Cerebellar cortex (tissue), 1 donor: Measurements from ENCODE around the gene LRBA.
A peak's percentile ranks its signal among the peaks of the same experiment; 100 is the strongest.

Source experiments
- DNase-seq: peaks from one replicate; pipeline ENCODE4 v3.0.0-alpha.2; 2015; ENCODE audit warnings: low spot score

LRBA gene

DNA sequence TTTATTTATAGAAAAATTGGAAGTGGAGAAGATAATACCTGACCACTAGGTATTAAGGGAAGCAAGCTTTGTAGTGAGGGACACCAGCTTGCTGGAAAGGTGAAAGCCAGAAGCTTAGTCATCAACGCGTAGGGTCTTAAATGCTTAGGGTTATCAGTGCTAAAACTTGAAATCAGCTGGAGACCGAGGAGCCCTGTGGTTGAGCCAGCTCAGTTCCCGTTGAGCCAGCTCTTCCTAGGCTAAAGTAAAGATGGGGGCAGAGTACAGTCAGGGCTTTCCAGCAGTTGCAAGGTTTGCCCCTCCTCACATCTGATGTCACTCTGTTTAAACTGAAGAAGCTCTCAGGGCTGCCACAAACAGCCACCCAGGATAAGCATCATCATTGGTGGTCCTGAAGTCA is 696.1 kb downstream of the LRBA start:
- DNase-seq = no peak

DNA sequence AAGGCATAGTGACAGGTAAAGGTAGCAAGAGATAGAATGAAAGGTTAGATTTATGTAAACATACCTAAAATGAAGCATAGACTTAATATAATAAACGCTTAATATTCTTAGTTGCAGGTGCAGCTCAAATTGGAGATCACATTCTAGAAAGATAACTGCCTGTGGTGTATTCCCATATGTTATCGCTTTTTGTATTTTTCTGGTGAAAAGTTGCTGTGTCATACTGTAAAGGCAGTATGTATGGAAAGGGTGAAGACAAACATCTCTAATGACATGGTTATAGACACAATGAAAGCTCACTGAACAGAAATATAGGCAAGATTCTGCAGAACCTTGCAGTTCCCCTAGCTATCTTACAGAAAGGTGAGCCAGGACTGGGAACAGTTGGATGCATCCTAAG is 696.6 kb downstream of the LRBA start:
- no peak for DNase-seq

DNA sequence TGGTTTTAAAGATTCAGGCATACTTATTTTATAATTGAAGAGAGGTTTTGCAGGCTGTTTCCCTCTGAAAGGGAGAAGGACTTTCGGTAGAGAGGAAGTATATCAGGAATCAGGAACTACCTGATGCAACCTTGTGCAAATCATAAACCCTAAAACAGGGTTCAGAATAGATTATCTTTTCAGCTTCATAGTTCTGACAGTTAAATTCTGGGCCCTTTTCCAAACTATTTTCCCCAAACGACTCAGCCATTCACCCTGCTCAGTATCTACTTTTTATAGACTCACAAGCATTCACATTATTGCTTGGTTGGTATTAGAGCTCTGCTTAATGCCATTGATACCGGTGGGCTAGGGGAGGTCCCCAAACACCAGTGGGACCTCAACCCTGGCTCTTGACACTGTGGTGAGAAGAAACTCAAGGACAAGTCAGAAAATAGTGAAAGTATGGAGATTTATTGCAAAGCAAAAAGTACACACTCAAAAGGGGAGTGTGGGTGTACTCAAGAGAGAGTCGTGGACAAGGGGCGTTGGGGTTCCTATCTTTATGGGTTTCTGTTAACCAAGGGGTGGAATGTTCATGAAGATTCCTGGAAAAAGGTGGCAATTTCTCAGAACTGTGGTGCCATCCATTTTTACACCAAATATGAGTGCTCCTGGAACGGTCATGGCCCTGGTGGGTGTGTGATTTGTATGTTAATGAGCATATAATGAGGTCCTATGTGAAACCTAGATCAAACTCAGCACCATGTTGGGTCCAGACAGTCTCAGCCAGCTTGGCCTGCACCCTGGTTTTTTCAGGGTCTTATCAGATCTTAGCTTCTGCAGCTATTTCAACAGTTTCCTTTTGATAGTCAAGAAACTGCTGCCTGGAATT is 698.5 kb downstream of the LRBA start:
- peak; percentile 9 for DNase-seq

DNA sequence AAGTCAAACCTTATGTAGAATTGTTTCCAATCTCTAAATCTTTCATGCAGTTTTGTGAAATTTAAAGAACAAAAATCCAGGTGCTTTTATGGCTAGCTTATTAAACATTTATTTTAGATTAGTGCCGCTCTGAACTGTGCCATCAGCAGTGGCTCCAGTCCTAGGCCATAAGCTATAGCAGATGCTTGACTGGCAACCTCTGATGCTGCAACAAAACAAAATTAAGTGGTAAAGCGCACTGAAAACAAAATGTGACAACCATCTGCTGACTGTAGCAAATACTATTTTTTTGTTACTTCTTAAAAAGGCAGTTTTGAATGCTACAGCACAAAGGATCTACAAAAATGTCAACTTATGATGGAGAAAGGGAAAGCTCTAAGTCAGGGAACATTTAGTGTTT is 699.4 kb downstream of the LRBA start:
- DNase-seq = peak; percentile 86

DNA sequence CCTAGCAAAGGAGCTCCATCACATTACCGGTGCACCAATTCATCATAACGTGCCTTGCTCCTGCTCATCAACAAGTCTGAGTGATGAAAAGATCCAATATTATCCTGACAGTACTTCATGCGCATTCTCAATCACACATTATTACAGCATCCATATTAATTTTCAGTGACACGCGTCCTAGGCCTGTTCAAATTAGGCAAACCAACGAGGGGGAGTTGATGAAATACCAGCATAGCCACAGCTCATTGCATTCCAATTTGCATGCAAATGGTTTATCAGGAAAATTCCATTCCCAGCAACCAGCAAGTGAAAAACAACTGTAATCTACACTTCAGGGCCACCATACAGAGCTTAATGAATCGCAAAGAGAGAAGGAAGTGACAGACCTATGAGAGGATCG is 699.9 kb downstream of the LRBA start:
- DNase-seq = no peak

DNA sequence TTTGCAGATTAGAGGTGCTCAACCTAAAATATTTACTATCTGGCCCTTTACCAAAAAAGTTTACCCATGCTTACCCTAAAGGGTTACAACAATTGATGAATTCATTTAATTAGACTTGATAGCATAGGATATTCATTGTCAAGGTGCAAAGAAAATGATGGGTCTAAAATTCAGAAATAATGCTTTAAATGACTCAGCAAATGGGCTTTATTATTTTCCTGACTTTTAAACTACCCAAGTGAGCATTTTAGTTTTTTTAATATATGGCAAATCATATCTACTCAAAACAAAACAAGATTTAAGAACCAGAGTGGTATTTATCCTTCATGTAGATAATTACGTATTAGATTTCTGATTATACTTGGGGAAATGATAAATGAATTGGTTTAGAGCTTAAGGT is 701.1 kb downstream of the LRBA start:
- no peak for DNase-seq

DNA sequence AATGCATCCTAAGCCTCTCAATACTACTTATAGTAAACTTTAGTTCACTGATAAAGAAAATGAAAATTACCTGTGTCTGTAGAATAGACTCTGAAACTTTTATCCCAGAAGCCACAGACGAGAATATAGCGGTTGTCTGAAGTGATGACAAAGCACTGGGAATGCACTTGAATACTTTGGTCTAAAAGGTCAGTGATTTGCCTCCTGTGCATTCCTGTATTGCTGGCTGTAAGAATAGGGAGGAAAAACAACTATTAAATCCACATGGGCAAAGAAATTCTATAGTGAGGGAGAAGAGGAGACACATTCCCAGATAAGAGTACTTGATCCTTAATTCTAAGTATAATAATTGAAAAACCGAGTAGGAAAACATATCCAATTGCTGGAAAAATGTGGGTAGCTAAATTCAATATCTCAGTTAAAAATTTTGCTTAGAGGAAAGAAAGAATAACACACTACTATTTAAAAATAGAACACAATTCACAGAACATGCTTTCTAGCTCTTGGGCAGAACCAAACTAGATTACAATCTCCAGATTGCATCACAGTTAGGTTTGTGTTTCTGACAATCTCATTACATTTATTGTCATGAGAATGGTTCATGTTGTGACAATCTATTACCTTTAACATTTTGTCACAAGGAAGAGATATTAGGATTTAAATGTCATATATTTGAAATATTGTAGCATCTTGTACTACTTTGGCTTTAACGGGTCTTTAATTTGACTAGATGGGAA is 704.8 kb downstream of the LRBA start:
- DNase-seq = no peak

DNA sequence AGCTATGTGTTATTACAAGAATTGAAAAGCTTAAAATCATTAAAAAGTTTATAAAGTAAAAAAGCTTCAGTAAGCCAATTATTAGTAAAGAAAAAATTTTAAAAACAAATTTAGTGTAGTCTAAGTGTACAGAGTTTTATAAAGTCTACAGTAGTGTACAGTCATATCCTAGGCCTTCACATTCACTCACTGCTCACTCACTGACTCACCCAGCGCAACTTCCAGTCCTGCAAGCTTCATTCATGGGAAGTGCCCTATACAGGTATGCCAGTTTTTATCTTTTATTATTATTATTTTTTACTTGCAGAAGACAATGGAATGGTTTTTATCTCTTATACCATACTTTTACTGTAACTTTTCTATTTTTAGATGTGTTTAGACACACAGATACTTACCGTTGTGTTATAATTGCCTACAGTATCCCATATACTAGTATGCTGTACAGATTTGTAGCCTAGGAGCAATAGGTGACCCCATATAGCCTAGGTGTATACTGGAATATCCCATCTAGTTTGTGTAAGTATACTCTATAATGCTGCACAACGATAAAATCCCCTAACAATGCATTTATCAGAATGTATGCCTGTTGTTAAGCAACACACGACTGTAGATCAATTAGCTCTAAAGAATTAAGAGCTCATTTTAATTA is 706.1 kb downstream of the LRBA start:
- no peak for DNase-seq

DNA sequence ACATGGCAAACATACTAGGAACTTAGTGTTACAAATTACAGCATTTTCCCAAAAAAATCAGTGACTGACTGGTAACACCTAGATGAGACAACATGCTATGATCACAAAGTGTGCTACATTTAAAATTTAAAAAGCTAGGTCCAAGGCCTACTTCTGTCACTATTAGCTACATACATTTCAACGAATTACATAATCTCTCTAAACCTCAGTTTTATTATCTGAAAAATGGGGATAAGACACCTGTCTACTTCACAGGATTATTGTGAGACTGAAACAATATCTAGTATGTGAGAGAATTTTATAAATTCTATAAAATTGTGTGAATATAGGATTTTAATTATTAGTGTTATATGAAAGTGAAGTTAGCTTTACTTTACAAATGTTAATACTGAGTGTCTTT is 708.4 kb downstream of the LRBA start:
- no peak for DNase-seq

DNA sequence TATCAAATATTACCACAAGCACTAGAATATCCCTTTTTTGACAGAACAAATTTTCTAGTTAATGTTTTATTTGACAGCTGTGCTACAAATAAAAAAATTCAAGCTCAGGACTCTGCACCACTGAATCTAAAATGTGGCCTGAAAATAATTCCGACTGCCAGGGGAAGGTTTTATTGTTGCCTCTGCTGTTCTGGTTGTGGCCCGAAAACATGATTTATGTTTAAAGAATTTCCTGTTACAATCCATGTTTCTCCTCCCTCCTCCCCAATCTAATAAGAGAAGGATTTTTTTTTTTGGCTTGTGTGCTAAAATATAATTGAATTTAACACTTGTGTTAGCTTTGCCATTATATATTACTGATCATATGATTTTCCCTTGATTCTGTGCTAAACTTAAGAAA is 709.1 kb downstream of the LRBA start:
- no peak for DNase-seq

DNA sequence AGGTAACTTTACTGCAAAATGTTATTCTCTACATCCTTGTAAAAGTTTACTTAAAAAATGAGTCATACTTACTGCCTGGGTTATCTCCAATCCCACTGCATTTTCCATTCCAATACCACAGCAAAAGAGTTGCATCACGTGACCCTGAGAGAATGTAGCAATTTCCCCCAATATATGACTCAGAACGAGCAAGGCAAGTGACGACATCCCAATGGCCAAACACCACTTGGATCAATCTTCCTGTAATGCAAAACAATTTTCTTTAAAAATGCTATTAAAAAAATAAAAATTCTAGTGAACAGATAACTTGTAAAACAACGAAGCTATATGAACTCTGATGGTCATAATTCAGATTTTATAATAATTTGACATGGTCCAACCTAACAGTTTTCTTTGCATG is 712.5 kb downstream of the LRBA start:
- DNase-seq = no peak

DNA sequence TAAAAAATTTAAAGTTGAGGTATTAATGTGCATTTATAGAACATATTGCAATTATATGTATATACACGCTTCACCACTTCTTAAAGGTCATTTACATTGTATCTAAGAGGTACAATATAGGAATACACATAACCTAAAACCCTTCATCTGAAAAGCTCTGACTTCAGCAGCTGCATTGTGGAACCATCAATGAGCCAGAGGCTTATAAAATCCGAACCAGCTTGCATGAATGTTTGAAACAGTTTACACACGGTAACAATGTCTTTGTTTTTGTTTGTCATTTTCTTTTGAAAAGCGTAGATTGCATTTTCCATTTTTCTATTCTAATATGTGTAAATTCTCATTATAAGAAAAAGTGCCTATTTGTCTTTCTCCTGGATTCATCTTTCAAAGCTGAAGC is 715.3 kb downstream of the LRBA start:
- DNase-seq = no peak

DNA sequence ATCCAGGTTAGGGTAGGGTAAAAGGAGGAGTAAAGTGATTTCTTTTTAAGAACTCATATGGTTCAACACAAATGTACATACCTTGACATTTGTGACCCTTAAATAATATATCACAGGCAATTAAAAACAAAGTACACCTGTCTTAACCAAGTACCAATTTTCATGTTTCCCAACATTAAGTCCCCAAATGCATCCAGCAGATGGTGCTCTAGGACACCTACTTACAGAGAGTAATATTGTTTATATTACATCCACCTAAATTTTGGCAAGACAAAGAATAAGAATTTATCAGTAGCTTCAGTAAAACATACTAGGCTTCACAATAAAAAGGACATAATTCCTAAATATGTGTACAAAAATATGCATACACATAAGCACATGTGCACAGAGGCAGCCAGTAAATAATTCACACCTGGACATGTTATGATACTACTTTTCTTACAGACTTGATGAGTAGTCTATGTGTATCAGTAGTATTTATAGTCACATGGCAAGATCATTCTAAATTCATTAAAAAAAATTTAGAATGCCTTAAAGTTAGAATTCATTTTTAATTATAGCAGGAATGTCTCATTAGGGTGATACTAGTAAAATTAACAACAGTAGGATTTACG is 717.1 kb downstream of the LRBA start:
- DNase-seq = peak; percentile 67

DNA sequence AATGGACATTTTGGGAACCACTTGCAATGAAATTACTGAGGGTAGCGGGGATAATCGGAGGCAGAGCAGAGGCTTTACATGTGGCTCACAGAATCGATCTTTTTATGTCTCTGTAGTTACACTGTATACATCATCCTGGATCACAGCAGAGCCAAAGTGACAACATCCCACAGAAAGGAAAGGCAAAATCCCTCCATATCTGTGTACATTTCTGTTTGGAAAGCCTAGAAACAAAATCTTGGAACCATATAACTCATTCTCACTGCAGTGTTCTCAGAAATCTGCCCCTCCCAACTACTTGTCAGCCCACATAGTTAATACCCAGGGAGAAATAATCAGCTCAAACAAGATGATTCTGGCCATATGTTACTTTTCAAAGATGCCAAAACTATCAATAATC is 725.2 kb downstream of the LRBA start:
- no peak for DNase-seq

DNA sequence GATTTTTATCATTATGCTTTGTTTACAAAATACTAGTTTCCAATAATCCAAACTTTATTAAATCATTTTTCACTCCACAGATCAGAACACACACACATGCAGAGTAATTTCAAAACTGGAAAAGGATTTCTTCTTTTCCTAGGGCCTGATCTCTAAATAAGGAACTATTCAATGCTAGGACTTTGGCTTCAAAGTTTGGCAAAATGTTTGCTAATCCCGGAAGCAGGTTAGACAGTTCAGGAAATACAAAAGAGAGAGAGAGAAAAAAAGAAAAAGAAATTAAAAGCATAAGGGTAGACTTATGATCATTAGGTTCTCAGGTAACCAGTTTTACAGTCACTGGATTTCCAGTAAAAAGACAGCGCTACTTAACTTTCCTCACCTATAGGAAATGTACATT is 725.9 kb downstream of the LRBA start:
- DNase-seq = no peak

DNA sequence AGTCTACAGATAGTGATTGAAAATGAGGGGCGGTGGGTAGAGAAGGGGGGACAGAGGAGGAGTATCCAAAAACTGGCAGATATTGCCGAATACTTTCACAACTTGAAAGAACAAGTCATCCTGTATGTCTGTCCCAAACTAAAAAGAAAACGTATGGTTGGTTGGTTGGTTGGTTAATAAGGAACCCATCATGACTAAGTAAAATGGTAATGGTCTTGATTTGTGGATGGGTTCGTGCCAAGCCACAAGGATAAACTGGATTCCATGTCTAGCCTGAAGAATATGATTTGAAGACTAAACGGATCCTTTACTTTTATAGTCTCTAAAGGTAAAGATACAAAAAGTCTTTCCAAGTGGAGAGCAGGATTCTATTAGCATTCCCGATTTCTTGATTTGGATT is 728.4 kb downstream of the LRBA start:
- no peak for DNase-seq

DNA sequence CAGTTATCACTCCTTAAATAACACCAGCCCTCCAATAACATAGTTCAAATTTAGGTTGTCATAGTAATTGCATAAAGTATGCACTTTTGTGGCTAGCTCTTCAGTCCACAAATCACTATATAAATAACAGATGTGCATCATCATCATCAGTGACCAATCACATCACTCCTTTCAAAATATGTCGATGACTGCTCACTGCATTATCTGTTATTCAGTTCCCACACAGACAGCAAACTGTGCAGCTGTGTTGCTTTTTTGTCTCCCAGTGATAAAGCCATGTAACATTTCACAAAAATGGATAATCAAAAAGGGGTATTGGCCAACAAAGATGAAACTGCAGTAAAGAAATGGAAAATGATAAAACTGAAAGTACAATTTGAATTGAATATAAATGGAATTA is 731.4 kb downstream of the LRBA start:
- no peak for DNase-seq

DNA sequence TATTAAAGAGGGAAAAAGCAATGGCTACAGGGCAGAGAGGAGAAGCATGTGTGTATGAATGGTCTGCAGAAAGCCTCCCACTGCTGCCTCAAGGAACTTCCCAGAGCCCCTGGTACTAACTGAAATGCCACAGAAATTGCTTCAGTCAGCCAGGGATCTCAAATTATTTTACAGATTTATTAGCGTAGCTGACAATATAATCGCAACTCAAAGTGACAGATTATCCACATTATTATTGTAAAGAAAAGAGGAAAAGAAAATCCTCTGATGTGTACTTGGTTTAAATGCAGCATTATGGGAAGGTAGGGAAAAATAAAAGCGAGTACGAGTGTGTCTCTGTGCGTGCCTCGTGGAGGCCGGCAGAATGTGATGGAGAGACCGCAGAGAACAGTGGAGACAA is 734.1 kb downstream of the LRBA start:
- no peak for DNase-seq

DNA sequence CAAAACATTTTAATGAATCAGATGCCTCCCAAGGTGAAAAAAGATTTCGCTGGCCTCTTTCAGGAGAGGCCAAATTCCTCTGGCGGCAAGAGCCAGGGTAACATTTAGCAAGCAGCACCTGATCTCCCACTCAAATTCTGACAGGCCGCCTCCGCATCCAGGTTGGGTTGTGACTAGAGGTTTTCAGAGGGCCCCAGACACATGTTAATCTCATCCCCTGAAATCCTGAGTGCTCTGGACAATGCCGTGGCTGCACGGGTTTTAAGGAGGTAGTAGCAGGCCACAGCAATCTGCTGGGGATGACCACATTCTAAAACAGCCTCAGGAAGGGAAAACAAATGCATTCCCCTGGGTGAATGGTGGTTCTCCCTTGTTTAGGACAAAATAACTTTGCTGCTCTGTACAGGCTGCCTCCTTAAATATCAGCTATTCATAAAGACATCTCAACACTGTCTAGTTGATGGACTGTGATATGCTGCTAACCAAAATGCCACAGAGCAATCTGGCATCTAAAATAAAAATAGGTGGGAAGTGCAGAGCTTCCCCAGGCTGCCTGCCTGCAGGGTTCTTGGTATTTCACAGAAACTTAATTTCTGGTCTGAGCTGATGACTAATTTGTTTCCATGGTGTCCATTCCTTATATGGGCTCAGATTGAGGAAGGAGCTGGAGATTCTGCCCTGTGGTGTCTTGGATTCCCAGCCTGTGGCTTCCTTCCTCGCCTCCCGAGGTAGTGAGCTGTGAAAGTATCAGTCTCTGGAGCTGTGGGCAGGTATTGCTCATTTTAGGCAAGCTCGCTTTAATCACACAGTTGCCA is 734.8 kb downstream of the LRBA start:
- DNase-seq = no peak

DNA sequence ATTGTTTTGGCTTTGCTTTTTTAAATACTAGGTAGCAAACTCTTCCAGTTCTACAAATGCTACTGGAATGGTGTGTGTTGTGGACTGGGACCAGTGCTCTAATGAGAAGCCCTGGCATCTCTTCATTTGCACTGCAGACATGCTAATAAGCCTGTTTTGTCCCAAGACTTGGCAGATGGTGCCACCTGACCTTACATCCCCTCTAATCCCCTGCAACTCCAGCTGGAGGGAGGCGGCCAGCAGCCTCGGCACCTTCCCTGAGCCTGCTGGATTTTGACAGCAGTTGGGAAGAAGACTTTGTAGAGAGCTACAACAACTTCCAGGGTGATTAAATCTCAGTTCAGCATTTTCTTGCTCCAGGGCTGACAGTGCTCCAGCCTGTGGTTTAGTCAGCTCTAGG is 736.9 kb downstream of the LRBA start:
- DNase-seq = no peak

DNA sequence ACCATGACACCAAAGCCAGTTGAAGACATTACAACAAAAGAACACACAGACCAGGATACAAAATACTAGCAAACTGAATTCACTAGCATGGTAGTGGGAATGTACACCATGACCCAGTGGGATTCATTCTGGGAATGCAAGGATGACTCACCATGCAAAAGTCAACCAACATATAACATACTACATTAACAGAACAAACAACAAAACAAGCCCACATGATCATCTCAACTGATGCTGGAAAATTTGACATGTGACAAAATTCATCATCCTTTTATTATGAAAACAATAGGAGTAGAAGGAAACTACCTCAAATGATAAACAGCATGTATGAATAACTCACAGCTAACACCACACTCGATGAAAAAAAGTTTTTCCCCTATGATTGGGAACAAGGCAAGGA is 746.6 kb downstream of the LRBA start:
- DNase-seq = no peak

DNA sequence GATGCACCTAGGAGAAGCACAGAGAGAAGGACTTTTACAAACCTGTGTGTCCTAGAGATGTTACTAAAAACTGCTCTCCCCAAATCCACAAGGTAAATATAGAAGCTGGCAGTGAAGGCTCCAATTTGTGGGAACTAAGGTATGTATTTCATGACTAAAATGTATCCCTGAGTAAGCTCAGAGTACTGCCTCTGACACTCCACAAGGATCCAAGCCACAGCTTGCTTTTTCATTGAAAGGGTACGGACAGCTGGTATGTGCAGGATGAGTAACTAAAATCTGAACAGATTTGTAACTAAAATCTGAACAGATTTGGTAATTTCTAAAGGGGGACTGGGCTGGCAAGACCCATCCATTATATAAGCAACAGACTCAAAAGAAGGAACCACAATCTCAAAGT is 749.3 kb downstream of the LRBA start:
- DNase-seq = no peak
